Urinary bladder (tissue), 4 donors: ENCODE data around the gene SNX17. TPM values are rescaled to one million over a fixed set of nuclear protein-coding genes. Genes with fewer than 3 reads are reported as not detected.
A peak's percentile ranks its signal among the peaks of the same experiment; 100 is the strongest.

Experiments used
- DNase-seq: peaks from one replicate; pipeline ENCODE4 v3.0.0-alpha.2; 2015; ENCODE audit errors: extremely low spot score
- H3K27ac ChIP-seq: one replicate; pipeline ENCODE4 v1.5.1; 2013; ENCODE audit warnings: low read depth, mild to moderate bottlenecking, moderate library complexity
- H3K36me3 ChIP-seq: one replicate; pipeline ENCODE4 v1.6.1; 2013; ENCODE audit warnings: mild to moderate bottlenecking, moderate library complexity; ENCODE audit not compliant: insufficient read depth
- H3K4me1 ChIP-seq: one replicate; pipeline ENCODE4 v1.6.1; 2013; ENCODE audit warnings: mild to moderate bottlenecking, moderate library complexity; ENCODE audit not compliant: insufficient read depth
- H3K4me3 ChIP-seq: one replicate; pipeline ENCODE4 v1.5.1; 2013; ENCODE audit warnings: low read depth, low read length
- WGBS: extraction: QIAGEN DNeasy Blood & Tissue Kit; methylation state at CpG from one replicate; pipeline ENCODE4 v1.1.7; 2013; 5-methylcytosine and 5-hydroxymethylcytosine counted together
- polyA plus RNA-seq: library from polyadenylated mRNA; stranded (reverse); fragments of 200-250 nt; gene quantifications from one replicate; pipeline ENCODE4 v1.2.3, GENCODE V29; 2013
- total RNA-seq: library from RNA; depleted of rRNA; stranded (reverse); fragments of >200 nt; gene quantifications from one replicate; pipeline ENCODE4 v1.2.3, GENCODE V29; 2014
- donor health status: healthy with polysubstance abuse.
- donor health status: healthy.

Gene SNX17
- total and polyA plus RNA-seq, 2 donors: 69.8 to 105 TPM

GRCh38 chr2:27376866-27377617 is 6.6 kb downstream of the SNX17 start:
- Histone ChIP-seq H3K4me1 (no peaks in the 10 kb centered on the region), H3K36me3 (no peaks in the 10 kb centered on the region)

GRCh38 chr2:27377618-27378095 is 7.2 kb downstream of the SNX17 start:
- Histone ChIP-seq H3K4me1 (no peaks in the 10 kb centered on the region), H3K36me3 (no peaks in the 10 kb centered on the region), H3K27ac (no peak overlapping the region), H3K4me3 (no peak overlapping the region)
- WGBS: 88% methylated on average over 18 of the region's 18 CpGs
- DNase-seq: no peak

More at GRCh38 chr2:27376866-27377617, 6.6 kb downstream of the SNX17 start:
- no peak overlapping the region for H3K27ac ChIP-seq
- WGBS: 70% methylated on average over 10 of the region's 10 CpGs
- DNase-seq: no peak
- no peak overlapping the region for H3K4me3 ChIP-seq

- H3K4me3 ChIP-seq: no peak overlapping the region
- no peaks in the 10 kb centered on the region for H3K4me1 ChIP-seq
- no peak for DNase-seq
- no peak overlapping the region for H3K27ac ChIP-seq
- WGBS: 81% methylated on average over 29 of the region's 29 CpGs
- no peaks in the 10 kb centered on the region for H3K36me3 ChIP-seq
Observed at GRCh38 chr2:27378096-27378808, 7.8 kb downstream of the SNX17 start.

GRCh38 chr2:27378809-27379290 is 8.4 kb downstream of the SNX17 start:
- Histone ChIP-seq H3K4me1 (no peaks in the 10 kb centered on the region), H3K4me3 (no peak overlapping the region), H3K27ac (no peak overlapping the region), H3K36me3 (no peaks in the 10 kb centered on the region)
- 81% methylated on average over 9 of the region's 9 CpGs for WGBS
- no peak for DNase-seq

DNA sequence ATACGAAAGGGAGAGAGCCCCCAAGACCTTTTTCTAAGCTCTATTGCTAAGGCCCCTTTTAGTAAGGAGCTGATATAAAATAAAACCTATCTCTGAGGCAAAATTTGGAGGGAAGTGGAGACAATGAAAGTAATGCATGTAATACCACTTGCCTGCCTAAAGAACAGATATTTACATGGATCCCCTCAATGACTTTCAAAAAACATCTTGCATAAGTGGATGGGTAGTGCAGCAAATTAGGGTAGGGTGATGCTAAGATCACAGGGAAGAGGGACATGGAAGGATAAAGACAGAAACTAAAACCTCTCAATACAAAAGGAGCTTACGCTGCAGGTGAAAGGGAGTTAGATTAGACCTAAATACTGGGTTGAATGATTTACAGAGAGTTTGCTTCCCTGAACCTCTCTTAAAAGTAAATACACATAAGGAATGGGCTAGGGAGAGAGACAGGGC is 9.0 kb downstream of the SNX17 start:
- Histone ChIP-seq H3K4me1 (no peaks in the 10 kb centered on the region), H3K27ac (no peak overlapping the region), H3K36me3 (no peaks in the 10 kb centered on the region), H3K4me3 (no peak overlapping the region)
- WGBS: 79% methylated on average over 2 of the region's 2 CpGs
- no peak for DNase-seq

DNA sequence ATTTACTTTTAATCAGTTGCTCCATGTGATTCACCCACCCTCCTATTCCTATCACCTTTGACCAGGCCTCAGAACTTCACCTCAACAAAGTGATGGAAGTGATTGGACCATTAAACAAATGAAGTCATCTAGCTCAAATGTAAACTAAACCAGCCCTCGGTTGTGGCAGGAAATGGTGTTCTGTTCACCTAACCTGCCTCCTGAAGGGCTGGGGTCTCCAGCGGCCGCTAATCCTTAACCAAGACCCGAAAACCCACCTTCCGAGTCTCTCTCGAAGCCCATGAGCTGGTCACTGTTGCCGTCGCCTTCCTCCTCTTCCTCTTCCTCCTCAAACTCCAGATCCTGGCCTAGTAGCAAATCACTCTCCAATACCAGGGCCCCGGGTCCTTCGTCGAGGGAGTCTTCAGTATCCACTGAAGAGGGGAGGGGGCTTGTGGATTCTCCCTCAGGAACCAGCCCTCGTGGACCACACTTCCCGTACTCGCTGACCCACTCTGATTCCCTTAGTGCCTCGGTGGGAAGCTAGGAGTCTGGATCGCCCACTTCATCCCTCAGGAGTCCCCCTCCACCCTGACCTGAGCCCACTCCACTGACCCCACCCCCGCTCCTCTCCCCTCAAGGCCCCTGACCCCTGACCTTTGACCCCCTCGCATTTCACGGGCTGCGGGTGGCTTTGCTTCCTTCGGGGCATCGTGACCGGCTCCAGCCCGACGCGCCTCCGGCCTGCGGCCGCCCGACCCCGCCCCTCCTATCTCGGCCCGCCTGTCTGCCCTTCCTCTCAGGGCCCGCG is 9.6 kb downstream of the SNX17 start:
- DNase-seq: no peak

DNA sequence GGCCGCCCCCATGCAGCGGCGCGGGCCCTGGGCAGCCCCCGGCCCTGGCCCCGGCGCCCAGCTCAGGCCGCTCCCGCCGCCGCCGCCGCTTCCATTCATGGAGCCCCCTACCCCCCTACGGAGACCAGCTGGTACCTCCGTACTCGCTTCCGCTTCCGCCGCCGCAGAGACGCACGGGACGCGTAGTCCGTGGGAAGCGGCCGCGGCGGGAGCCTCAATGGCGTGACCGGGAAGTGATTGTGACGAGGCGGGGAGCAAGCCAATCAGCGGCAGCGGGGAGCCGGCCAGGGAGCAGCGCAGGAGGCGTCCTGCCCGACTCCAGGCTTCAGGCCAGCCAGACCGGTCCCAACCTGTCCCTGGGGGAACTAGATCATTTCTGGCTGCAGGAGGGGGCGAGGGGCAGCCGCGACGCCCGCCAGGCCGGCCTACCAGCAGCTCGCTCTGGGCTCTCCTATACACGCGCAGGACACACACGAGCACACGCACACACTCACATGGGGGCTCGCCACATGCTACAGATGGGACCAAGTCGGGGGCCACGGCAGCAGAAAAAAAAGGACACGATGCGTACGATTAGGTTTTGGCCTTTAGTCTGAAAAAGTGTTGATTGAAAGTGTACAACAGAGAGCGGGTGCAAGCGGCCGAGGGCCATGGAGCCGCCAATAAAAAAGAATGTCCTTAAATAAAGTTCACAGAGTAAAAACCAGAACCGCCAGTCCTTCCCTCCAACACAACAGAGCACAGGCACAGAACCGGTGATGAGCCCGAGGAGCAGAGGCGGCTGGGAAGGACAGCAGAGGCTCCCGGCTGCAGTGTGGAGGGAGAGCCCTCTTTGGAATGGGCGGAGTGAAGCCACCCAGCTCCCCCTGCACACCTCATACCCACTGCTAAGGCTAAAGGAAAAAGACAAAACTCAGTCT is 10.5 kb downstream of the SNX17 start, which contains the start of gene ZNF513:
TSS of gene ZNF513 (minus strand) at position 109 of the 920 bp plus-strand sequence. CDS start 208 bp downstream, outside the sequence.
- peak within 1 kb of the TSS; percentile 80 for H3K4me3 ChIP-seq
- peak; percentile 92 for DNase-seq
- H3K4me1 ChIP-seq: no peaks in the 10 kb centered on the region
- H3K36me3 ChIP-seq: no peaks in the 10 kb centered on the region
- 10% methylated on average over 67 of the region's 67 CpGs for WGBS
- H3K27ac ChIP-seq: peak within 1 kb of the TSS; percentile 93

More for the DNA sequence above, 9.6 kb downstream of the SNX17 start:
- whole genome bisulfite sequencing: under 1% methylated on average over 35 of the region's 35 CpGs
- Histone ChIP-seq H3K4me3 (peak overlapping the region; percentile 80), H3K27ac (peak overlapping the region; percentile 86), H3K4me1 (no peaks in the 10 kb centered on the region), H3K36me3 (no peaks in the 10 kb centered on the region)

GRCh38 chr2:27381577-27382181 is 11.3 kb downstream of the SNX17 start:
- 89% methylated on average over 10 of the region's 10 CpGs for WGBS
- DNase-seq: no peak
- Histone ChIP-seq H3K27ac (peak overlapping the region; percentile 93), H3K4me1 (no peaks in the 10 kb centered on the region), H3K4me3 (no peak overlapping the region), H3K36me3 (no peaks in the 10 kb centered on the region)

DNA sequence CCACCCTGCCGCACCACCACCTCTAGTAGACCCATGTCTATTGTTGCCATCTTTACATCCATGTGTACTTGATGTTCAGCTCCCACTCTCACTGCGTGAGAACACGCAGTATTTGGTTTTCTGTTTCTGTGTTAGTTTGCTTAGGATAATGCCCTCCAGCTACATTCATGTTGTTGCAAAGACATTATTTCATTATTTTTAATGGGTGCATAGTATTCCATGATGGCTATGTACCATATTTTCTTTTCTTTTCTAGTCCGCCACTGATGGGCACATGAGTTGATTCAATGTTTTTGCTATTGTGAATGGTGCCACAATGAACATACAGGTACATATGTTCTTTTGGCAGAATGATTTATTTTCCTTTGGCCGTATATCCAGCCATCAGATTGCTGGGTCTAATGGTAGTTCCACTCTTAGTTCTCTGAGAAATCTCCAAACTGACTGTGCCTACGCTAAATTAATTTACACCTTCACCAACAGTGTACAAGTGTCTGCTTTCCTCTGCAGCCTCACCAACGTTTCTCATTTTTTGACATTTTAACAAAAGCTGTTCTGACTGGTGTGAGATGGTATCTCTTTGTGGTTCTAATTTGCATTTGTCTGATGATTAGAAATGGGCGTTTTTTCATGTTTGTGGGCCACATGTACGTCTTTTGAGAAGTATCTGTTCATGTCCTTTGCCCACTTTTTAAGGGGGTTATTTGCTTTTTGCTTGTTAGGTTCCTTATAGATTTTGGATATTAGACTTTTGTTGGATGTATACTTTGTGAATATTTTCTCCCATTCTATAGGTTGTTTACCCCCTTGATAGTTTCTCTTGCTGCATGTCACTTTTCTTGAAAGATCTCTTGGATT is 20.6 kb downstream of the SNX17 start:
- no peak for DNase-seq
- Histone ChIP-seq H3K4me3 (no peak overlapping the region), H3K36me3 (no peaks in the 10 kb centered on the region), H3K4me1 (no peaks in the 10 kb centered on the region), H3K27ac (no peak overlapping the region)
- 93% methylated on average over 9 of the region's 9 CpGs for WGBS

- Histone ChIP-seq H3K4me3 (no peak overlapping the region), H3K27ac (no peak overlapping the region), H3K36me3 (no peaks in the 10 kb centered on the region), H3K4me1 (no peaks in the 10 kb centered on the region)
- 98% methylated on average over 33 of the region's 33 CpGs for WGBS
- DNase-seq: no peak
Observed at GRCh38 chr2:27393225-27393624, 22.8 kb downstream of the SNX17 start.

DNA sequence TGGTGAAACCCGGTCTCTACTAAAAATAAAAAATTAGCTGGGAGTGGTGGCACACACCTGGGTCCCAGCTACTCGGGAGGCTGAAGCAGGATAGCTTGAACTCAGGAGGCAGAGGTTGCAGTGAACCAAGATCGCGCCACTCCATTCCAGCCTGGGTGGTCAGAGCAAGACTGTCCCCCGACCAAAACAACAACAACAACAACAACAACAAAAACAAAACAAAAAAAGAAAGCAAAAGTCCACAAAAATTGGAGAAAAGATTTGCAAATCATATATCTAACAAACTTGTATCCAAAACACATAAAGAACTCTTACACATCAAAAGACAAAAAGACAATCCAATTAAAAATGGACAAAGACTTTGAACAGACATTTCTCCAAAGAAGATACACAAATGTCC is 28.5 kb downstream of the SNX17 start:
- no peak for DNase-seq
- Histone ChIP-seq H3K4me3 (no peak overlapping the region), H3K27ac (no peak overlapping the region), H3K36me3 (no peaks in the 10 kb centered on the region), H3K4me1 (no peaks in the 10 kb centered on the region)
- 96% methylated on average over 5 of the region's 5 CpGs for WGBS
